Left ventricle myocardium superior (tissue), 1 donor: ENCODE data around the gene CECR2. TPM values are rescaled to one million over a fixed set of nuclear protein-coding genes. Genes with fewer than 3 reads are reported as not detected.

Experiments used
- ATAC-seq: fragments of 200-7000 bp; cut with Tn5 transposase; one replicate; pipeline ENCODE4 v1.9.1; 2020; ENCODE audit warnings: mild to moderate bottlenecking, moderate library complexity
- DNase-seq: peaks from one replicate; pipeline ENCODE4 v3.0.0-alpha.2; 2020
- intact Hi-C: fragments of 100-400 bp; cut with micrococcal nuclease; formaldehyde crosslinking; loops from one replicate; pipeline ENCODE4 v1.11.0; 2022
- total RNA-seq: library from RNA; stranded (reverse); fragmentation: NEBNext Ultra II Directional; extraction: Animal tissue kit (Norgen Biotek cat#: 25700); gene quantifications from one replicate; pipeline ENCODE4 v1.2.1, GENCODE V29; 2021
- donor health status: DM: no; HTN: yes; CAD: no; lungs with severe emphysema.

The CECR2 gene
- total RNA-seq, 1 donor from 2014 or later: 7.1 TPM

- intact Hi-C loops: loop anchor here (5.0 kb wide), 1 partner anchor 48 kb away; the partner anchor contains the start of gene ATP6V1E1
- no peak for DNase-seq
- no peak for ATAC-seq
Measured at GRCh38 chr22:17579535-17579981, 210.3 kb downstream of the CECR2 start.

- DNase-seq (no peak), ATAC-seq (no peak)
- intact Hi-C loops: no loop called here
Measured at GRCh38 chr22:17580441-17581031, 211.3 kb downstream of the CECR2 start.

DNA sequence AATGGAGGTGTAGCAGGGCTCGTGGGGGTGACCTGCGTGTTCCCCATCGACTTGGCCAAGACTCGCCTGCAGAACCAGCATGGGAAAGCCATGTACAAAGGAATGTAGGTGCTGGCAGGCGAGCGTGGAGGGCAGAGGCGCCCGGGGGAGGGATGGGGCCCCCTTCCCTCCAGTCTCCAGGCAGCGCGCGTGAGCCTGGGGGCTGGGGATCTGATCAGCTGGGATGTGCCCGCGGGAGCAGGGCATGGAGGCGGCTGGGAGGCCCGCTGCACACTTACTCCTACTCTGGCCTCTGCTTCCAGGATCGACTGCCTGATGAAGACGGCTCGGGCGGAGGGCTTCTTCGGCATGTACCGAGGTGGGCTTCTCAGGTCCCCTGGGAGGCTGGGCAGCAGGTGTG, 211.8 kb downstream of the CECR2 start:
- no peak for DNase-seq

GRCh38 chr22:17581631-17582030, 212.4 kb downstream of the CECR2 start:
- intact Hi-C loops: no loop called here
- DNase-seq (no peak), ATAC-seq (no peak)

More for the DNA sequence above, 211.8 kb downstream of the CECR2 start:
- intact Hi-C loops: no loop called here
- ATAC-seq: no peak

GRCh38 chr22:17583151-17583550, 213.9 kb downstream of the CECR2 start:
- intact Hi-C loops: no loop called here
- DNase-seq (no peak), ATAC-seq (no peak)

- DNase-seq: no peak
- intact Hi-C loops: no loop called here
- ATAC-seq: peak; percentile 56
Measured at GRCh38 chr22:17586831-17587440, 217.7 kb downstream of the CECR2 start.

DNA sequence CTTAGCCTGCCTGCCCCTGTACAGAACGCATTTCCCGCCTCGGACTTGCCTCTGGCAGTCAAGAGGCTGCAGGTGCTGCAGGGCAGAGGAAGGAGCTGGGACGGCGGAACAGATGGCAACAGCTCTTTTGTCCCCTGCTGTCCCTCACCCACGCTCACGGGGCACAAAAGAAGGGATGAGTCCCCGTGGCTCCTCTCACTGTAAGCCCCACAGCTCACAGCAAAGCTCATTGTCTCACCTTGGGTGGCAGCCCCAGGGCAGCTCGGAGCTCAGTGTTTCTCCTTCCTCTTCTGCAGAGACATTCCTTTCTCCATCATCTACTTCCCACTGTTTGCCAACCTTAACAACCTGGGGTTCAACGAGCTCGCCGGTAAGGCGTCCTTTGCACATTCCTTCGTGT, 218.4 kb downstream of the CECR2 start:
- ATAC-seq: no peak
- intact Hi-C loops: no loop called here
- no peak for DNase-seq

DNA sequence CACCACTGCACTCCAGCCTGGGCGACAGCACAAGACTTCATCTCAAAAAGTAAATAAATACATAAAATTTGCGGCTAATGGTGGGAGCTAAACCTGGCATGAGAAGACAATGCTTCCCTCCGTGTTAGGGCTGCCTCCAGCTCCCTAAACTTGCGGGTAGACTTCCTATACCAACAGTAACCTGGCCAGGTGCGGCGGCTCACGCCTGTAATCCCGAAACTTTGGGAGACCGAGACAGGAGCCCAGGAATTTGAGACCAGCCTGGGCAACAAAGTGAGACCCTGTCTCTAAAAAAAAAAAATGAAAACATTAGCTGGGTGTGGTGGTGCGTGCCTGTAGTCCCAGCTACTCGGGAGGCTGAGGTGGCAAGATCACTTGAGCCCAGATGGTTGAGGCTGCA, 219.3 kb downstream of the CECR2 start:
- intact Hi-C loops: no loop called here
- ATAC-seq: no peak
- no peak for DNase-seq

DNA sequence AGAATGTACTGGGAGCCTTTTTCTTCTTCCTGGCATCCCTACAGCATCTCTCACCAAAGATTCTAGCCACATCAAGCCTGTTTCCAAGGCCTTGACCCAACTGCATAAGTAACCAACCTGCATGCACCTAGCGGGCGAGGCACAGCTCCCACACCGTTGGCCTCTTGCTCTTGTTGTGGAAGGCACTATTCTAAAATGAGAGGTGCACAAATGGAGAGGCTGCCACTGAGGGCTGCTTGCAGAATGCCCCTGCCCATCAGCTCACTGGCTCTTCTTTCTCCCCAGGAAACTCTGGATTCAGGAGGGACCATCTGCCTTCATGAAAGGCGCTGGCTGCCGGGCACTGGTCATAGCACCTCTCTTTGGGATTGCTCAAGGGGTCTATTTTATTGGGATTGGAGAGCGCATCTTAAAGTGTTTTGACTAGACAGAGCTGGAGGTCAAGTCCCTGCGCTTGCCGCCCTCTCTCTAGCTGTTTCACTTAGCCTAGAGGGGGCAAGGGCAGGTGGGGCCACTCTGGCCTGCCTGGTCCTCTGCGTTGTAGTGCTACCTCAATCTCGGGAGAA, 220.6 kb downstream of the CECR2 start:
- no peak for ATAC-seq
- intact Hi-C loops: no loop called here
- DNase-seq: no peak

DNA sequence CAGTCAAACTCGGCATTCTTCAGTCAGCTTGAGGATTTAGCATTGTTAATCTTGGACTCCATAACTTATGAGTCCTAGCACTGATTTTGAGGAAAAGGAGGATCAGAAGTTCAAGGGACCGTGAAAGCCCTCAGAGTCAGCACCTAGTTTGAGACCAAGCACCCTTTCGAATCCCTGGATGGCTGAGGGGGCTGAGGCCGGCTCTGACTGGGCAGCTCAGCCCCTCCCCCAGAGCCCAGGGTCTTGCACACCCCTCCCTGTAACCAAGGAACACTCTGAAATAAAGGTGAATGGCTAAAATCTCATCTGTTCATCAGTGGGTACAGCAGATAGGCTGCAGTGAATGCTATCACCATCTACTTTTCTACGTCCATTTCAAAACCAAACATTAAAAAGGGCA, 221.3 kb downstream of the CECR2 start:
- DNase-seq (no peak), ATAC-seq (no peak)
- intact Hi-C loops: no loop called here

DNA sequence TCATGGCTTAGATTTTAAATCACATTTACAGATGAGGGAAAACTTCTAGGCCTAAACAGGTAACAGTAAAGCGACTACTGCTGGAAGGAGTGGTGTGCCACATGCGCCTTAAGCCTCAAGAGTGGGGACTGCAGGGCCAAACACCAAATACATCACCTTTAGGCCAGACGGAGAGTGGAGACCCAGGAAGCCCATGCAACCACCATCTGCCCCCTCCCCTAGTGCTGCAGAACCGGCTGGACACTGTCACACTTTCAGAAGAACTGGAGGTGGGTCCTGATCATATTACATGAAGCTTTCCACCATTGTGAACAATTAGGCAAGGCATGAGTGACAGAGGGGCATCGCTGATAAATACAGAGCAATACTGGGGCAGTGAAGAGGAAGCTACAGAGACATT, 222.9 kb downstream of the CECR2 start:
- DNase-seq (no peak), ATAC-seq (no peak)

DNA sequence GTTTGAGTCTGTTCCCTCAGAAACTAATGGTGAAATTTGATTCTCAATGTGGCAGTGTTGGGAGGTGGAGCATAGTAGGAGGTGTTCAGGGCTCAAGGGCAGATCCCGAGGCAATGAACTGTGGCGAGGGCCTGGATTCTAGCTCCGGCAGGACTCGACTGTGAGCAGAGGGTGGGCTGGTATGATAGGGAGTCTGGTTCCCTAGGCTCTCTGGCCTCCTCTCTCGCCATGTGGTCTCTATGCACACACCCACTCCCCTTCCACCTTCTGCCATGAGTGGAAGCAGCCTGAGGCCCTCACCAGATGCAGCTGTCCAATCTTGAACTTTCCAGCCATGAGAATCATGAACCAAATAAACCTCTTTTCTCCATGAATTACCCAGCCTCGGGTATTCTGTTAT, 227.0 kb downstream of the CECR2 start:
- DNase-seq: no peak

More for the DNA sequence above, 222.9 kb downstream of the CECR2 start:
- intact Hi-C loops: no loop called here

GRCh38 chr22:17597217-17597616, 228.0 kb downstream of the CECR2 start:
- ATAC-seq: no peak
- intact Hi-C loops: no loop called here
- DNase-seq: no peak

More for the DNA sequence above, 227.0 kb downstream of the CECR2 start:
- intact Hi-C loops: no loop called here
- ATAC-seq: no peak

DNA sequence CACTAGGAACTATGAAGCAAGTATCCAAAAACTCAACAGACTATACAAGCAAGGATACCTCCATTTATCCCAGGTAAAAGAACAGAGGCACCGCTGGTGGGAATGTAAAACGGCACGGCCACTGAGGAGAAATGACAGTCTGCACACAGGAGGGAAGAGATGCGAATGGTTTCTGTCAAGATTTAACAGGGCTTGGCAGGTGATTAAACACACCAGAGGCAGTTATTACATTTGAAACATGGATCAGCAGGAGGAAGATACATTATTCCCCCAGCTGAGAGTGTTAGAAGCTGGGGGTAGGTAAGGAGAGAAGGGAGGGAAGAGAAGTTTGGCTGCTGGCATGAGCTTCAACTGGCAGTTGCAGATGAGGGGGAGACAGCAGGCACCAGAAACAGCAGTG, 229.1 kb downstream of the CECR2 start:
- intact Hi-C loops: no loop called here
- ATAC-seq (no peak), DNase-seq (no peak)

DNA sequence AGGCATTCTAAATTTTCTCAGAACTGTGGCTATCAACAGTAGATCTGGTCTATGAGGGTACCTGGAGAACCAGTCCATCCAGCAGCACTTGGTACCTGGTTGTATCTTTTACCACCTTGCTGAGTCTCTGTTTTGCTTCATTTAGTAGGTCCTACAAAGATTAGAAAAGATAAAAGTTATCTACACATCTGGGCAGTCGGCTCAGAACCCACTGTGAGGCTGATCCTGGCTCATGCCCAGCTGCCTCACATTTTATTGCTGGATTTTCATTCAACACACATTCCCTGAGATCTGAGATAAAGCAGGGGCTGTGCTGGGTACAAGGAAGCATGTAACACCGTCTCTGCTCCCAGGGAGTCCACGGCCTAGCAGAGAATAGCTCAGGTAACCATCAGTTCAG, 231.8 kb downstream of the CECR2 start:
- ATAC-seq: no peak
- DNase-seq: no peak
- intact Hi-C loops: no loop called here

DNA sequence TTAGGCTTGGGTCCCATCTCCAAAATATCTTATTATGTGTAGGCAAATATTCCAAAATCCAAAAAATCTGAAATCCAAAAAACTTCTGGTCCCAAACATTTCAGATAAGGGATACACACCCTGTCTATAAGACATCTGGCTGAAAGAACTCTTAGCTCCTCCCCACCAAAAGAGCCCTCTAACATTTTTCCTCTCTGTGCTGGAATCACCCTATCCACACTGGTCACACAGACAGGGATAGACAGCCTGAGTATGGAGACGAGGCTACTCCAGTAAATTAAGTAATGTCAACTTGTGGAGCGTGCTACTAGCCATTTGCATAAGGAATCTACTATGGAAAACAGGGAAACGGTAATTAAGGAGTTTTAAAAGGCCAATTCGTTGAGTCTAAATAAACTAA, 234.4 kb downstream of the CECR2 start:
- ATAC-seq (no peak), DNase-seq (no peak)
- intact Hi-C loops: no loop called here

- intact Hi-C loops: no loop called here
- peak; percentile 77 for ATAC-seq
Measured at GRCh38 chr22:17606496-17606895, 237.2 kb downstream of the CECR2 start.

More at GRCh38 chr22:17606496-17606895, 237.2 kb downstream of the CECR2 start:
- peak; percentile 58 for DNase-seq
